IPS-18a (cell line): ENCODE measurements around the gene MGAT4C.
"Not testable (repeated sequence)": the region's sequence is repeated elsewhere in the genome, so short reads cannot be mapped to it uniquely, and the experiment has no call there.

Experiments used
- H3K27ac ChIP-seq: one replicate; pipeline ENCODE4 v1.5.1; 2013; ENCODE audit warnings: low read length
- H3K27me3 ChIP-seq: one replicate; pipeline ENCODE4 v1.6.1; 2013; ENCODE audit warnings: mild to moderate bottlenecking, low read length; ENCODE audit not compliant: control insufficient read depth, insufficient read depth
- H3K36me3 ChIP-seq: one replicate; pipeline ENCODE4 v1.6.1; 2013; ENCODE audit warnings: low read depth, low read length; ENCODE audit not compliant: control insufficient read depth
- H3K4me1 ChIP-seq: one replicate; pipeline ENCODE4 v1.6.1; 2013; ENCODE audit warnings: low read depth, low read length; ENCODE audit not compliant: control insufficient read depth
- H3K4me3 ChIP-seq: one replicate; pipeline ENCODE4 v1.5.1; 2013; ENCODE audit warnings: low read length
- H3K9ac ChIP-seq: one replicate; pipeline ENCODE4 v1.6.1; 2013; ENCODE audit warnings: mild to moderate bottlenecking, low read length, moderate library complexity
- H3K9me3 ChIP-seq: one replicate; pipeline ENCODE4 v1.6.1; 2013; ENCODE audit warnings: low read depth, low read length; ENCODE audit not compliant: control insufficient read depth

The MGAT4C gene

DNA sequence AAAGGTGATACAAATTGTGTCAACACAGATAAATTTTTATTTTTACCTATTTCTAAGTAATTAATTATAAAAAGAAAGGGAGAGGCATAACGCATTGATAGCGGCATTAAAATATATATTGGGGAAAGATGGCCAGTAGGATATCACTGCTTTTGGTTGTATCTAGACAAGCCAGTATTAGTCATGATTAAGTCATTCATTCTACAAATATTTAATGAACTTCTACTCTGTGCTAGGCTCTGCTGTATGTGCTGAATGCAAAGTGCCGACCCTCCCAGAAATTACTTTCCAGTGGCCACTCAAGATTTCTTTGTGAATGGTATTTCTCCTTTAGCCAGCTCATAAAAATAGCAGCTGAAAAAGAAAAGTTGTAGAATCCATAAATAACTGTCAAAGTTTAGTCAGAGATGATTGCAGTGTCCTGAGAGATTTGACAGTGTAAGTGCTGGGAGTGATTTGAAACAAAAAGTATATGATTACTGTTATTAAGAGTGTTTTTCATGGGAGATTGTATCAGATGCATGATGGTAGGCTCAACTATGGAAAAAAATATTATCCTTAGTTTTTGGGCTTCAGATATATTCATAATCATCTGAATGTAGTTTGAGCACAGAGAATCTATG lies 133.2 kb downstream of the MGAT4C start:
- Histone ChIP-seq H3K9me3 (no peaks in the 10 kb centered on the region), H3K4me1 (no peaks in the 10 kb centered on the region), H3K27ac (no peak overlapping the region), H3K4me3 (no peak overlapping the region), H3K9ac (no peak overlapping the region), H3K27me3 (no peaks in the 10 kb centered on the region), H3K36me3 (no peaks in the 10 kb centered on the region)

DNA sequence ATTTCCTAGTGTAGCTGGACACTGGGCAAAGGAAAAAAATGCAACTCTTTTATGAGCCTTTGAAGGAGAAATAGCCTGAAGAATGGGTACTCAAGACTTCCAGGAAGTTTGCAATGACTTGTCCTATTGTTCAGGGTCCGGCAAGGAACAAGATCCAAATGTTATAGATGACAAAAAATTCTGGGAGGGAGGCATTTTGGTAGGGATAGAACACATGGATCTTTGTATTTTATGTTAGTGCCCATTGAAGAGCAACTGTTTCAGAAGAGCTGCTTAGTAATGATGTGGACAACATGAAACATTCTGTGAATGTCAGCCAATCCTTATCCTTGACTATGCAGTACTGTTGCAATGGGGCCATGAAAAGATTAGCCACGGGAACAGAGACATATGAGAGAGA lies 138.0 kb downstream of the MGAT4C start:
- H3K4me1 ChIP-seq, result no peaks in the 10 kb centered on the region
- no peak overlapping the region for H3K4me3 ChIP-seq
- H3K9ac ChIP-seq, result no peak overlapping the region
- H3K27me3 ChIP-seq, result no peaks in the 10 kb centered on the region
- no peak overlapping the region for H3K27ac ChIP-seq
- H3K36me3 ChIP-seq, result no peaks in the 10 kb centered on the region
- H3K9me3 ChIP-seq, result no peaks in the 10 kb centered on the region

DNA sequence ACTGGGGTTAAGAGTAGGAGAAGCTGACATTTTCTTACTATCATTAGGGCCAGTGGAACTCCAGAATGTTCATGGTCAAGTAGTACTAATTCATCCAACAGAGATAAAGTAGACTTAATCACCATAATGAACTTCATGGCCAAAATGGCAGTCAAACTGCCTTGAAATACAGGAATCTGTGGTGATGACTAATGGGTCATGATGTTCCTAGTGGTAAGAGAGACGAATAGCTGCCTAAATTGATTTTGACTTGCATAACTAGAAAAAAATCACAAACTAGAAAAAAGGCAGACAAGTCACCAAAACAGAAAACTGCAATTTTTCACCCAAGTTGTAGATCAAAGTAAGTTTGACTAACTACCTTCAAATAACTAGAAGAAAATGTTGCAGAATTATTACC lies 138.5 kb downstream of the MGAT4C start:
- Histone ChIP-seq H3K9me3 (no peaks in the 10 kb centered on the region), H3K36me3 (no peaks in the 10 kb centered on the region), H3K4me3 (no peak overlapping the region), H3K4me1 (no peaks in the 10 kb centered on the region), H3K27me3 (no peaks in the 10 kb centered on the region), H3K9ac (no peak overlapping the region), H3K27ac (no peak overlapping the region)

DNA sequence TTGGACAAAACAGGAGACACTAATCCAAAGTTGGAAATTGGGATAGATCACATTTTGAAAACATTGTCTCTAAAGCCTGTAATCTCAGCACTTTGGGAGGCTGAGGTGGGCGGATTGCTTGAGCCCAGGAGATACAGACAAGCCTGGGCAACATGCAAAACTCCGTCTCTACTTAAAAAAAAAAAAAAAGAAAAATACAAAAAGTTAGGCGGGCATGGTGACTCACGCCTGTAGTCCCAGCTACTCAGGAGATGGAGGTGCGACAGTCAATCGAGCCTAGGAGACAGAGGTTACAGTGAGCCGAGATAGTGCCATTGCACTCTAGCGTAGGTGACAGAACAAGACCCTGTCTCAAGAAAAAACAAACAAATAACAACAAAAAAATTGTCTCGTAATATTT lies 152.1 kb downstream of the MGAT4C start:
- no peak overlapping the region for H3K27ac ChIP-seq
- H3K36me3 ChIP-seq, result no peaks in the 10 kb centered on the region
- no peak overlapping the region for H3K9ac ChIP-seq
- no peaks in the 10 kb centered on the region for H3K4me1 ChIP-seq
- H3K4me3 ChIP-seq, result no peak overlapping the region
- no peaks in the 10 kb centered on the region for H3K27me3 ChIP-seq
- no peaks in the 10 kb centered on the region for H3K9me3 ChIP-seq

DNA sequence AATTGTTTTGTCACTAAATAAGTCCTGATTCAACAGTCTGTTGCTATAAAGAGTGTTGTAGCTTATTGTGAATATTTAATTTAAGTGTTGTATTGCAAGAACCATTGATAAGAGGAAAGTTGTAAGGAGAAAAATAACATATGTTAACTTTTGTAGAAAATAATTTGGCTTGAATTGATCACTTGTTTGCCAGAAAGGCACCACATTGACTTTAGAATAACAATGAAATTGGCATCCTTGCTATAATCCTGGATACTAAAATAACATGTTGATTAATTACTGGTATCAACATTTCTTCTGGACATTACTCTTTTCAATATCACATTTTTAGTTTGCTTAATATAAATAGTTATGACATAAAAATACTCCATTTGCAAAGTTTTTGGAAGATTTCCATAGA lies 159.0 kb downstream of the MGAT4C start:
- Histone ChIP-seq H3K36me3 (no peaks in the 10 kb centered on the region), H3K4me3 (no peak overlapping the region), H3K4me1 (no peaks in the 10 kb centered on the region), H3K9ac (no peak overlapping the region), H3K9me3 (no peaks in the 10 kb centered on the region), H3K27ac (no peak overlapping the region), H3K27me3 (no peaks in the 10 kb centered on the region)

DNA sequence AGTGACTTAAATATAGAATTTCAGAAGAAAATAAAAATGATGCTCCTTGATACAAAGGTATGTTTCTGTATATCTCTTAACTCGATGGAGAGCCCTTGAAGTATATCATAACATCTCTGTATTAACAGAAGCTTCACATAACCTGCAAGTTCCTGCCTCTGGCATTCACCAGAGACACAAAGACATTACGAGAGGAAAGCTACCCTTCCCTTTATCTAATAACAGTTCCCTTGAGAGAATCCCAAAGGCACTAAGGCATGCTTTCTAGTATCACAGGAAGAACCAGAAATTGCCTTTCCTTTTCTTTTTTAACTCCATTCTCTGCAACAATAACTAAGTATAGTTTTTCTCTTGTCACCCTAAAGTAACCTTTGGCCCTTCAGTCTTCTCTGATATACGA lies 164.5 kb downstream of the MGAT4C start:
- H3K36me3 ChIP-seq, result no peaks in the 10 kb centered on the region
- H3K4me1 ChIP-seq, result no peaks in the 10 kb centered on the region
- H3K4me3 ChIP-seq, result no peak overlapping the region
- H3K9me3 ChIP-seq, result no peaks in the 10 kb centered on the region
- no peaks in the 10 kb centered on the region for H3K27me3 ChIP-seq
- H3K9ac ChIP-seq, result no peak overlapping the region
- H3K27ac ChIP-seq, result no peak overlapping the region

DNA sequence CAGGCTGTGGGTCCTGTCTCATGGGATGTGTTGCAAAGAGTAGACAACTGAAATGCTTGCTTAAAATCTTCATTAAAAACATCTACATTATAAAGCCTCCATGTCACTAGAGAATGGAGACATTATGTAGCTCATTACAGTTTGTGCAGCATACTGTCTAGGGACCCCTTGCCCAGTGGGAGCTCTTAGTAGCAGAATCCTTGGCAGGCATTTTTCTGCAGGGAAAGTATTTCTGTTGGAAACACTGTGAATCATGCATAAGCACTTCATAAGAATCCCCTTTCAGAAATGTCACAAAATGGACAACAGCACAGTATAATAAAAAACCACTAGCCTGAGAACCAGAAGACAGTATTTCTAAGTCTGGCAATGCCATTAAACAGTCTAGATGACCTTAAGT lies 174.3 kb downstream of the MGAT4C start:
- no peak overlapping the region for H3K27ac ChIP-seq
- no peaks in the 10 kb centered on the region for H3K36me3 ChIP-seq
- H3K9ac ChIP-seq, result no peak overlapping the region
- no peaks in the 10 kb centered on the region for H3K27me3 ChIP-seq
- no peak overlapping the region for H3K4me3 ChIP-seq
- H3K9me3 ChIP-seq, result no peaks in the 10 kb centered on the region
- no peaks in the 10 kb centered on the region for H3K4me1 ChIP-seq

DNA sequence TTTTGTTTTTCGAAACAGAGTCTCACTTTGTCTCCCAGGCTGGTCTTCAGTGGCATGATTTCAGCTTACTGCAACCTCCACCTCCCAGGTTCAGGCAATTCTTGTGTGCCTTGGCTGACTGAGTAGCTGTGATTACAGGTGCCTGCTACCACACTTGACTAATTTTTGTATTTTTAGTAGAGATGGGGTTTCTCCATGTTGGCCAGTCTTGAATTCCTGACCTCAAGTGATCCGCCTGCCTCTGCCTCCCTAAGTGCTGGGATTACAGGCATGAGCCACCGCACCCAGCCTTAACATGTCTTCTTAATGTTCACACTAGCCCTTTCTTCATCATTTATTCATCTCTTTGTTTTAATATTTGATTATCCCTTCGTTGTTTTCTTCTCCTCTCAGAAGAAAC lies 197.1 kb downstream of the MGAT4C start:
- H3K27ac ChIP-seq, H3K36me3 ChIP-seq, H3K9ac ChIP-seq, H3K27me3 ChIP-seq, H3K9me3 ChIP-seq, H3K4me1 ChIP-seq, H3K4me3 ChIP-seq: not testable (repeated sequence)

DNA sequence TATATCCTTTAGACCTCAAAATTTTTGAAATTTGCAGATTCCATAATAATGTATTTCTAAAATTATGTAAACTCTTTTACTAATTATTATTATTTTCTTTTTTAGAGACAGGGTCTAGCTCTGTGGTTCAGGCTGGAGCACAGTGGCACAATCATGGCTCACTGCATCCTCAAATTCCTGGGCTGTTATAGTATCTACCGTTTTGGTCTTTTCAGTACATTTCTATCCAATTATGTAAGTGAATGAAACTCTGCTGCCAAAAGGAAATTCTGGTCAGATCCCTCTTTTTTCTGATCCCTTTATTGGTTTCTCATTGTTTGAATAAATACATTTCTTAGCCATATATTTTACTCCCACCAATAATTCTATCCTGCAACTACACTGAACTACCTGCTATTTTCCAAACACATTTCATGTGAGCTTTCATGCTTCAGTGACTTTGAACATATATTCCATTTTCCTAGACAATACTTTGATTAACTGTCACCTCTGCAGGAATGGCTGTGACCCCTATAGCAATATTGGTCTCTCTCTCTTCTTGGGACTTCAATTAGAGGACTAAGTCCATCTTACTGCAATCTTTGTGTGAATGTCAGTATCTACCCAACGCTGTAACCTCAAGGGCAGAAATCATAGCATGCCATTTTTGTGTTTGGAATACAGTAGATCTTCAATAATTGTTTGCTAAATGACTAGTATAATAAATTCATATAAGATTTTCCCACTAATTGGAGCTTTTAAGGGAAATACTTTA lies 198.9 kb downstream of the MGAT4C start:
- no peaks in the 10 kb centered on the region for H3K27me3 ChIP-seq
- no peak overlapping the region for H3K27ac ChIP-seq
- no peaks in the 10 kb centered on the region for H3K36me3 ChIP-seq
- H3K4me3 ChIP-seq, result no peak overlapping the region
- H3K9me3 ChIP-seq, result no peaks in the 10 kb centered on the region
- H3K9ac ChIP-seq, result no peak overlapping the region
- H3K4me1 ChIP-seq, result no peaks in the 10 kb centered on the region

DNA sequence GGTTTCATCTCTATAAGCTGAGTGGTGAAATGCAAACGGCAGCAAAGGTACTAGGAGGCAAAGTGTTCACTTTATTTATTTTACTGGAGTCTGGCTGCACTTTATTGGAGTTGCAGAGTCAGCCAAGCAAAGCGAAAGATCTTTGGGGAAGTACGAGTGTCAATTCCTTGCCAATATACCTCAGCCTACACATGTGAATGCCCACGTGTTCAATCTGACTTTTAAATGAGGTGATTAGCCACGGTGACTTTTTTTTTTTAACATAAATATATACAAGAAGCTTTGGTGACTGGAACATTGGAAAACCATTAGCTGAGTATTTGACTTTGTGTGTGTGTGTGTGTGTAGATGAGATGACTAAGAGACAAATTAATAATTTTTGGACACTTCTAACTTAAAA lies 203.3 kb downstream of the MGAT4C start:
- H3K9ac ChIP-seq, result no peak overlapping the region
- H3K27me3 ChIP-seq, result no peaks in the 10 kb centered on the region
- H3K9me3 ChIP-seq, result no peaks in the 10 kb centered on the region
- H3K4me3 ChIP-seq, result no peak overlapping the region
- no peaks in the 10 kb centered on the region for H3K36me3 ChIP-seq
- no peak overlapping the region for H3K27ac ChIP-seq
- H3K4me1 ChIP-seq, result no peaks in the 10 kb centered on the region

DNA sequence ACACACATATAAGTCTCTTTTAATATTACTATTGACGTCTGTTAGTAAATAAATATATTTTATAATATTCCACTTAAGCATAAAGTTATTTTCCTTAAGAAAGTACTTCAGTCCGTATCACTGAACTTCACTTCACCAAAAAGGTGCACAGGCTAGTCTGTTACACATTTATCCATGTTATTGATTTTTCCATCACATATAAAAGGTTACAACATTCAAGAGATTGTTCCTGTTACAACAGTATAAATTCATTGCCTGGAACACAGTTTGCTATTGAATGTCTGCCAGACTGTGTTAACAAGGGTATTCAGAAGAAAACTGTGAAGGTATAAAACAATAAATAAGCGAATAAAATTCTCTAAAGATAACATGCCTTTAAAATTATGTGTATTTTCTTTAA lies 206.2 kb downstream of the MGAT4C start:
- Histone ChIP-seq H3K9me3 (no peaks in the 10 kb centered on the region), H3K4me1 (no peaks in the 10 kb centered on the region), H3K36me3 (no peaks in the 10 kb centered on the region), H3K27me3 (no peaks in the 10 kb centered on the region), H3K9ac (no peak overlapping the region), H3K4me3 (no peak overlapping the region), H3K27ac (no peak overlapping the region)

DNA sequence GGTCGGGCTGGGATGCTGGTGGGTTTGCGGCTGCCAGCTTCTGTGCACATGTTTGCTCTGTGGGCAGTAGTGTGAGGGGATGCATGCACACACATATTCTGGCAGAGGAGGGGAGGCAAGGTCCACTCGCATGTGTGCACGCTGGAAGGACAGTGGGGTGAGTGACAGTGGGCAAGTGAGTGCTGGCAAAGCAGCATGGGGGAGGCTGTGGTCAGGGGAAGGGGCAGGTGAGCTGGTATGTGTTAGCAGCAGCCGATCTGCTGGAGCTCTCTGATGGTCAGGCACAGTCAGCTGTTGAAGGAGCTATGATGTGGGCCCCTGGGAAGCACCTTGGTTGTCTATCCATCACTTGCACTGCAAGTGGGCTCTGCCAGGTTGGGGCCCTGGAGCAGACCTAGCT lies 211.8 kb downstream of the MGAT4C start:
- Histone ChIP-seq H3K36me3 (no peaks in the 10 kb centered on the region), H3K27ac (no peak overlapping the region), H3K9me3 (no peaks in the 10 kb centered on the region), H3K4me1 (no peaks in the 10 kb centered on the region), H3K4me3 (no peak overlapping the region), H3K27me3 (no peaks in the 10 kb centered on the region), H3K9ac (no peak overlapping the region)
